Aorta (tissue), 5 donors: ENCODE results near the gene MIR17HG. TPM values are rescaled to one million over a fixed set of nuclear protein-coding genes. Genes with fewer than 3 reads are reported as not detected.
A peak's percentile ranks its signal among the peaks of the same experiment; 100 is the strongest.
"Not testable (repeated sequence)": the region's sequence is repeated elsewhere in the genome, so short reads cannot be mapped to it uniquely, and the experiment has no call there.

Experiments used
- ATAC-seq: fragments of 200-7000 bp; cut with Tn5 transposase; one replicate; pipeline ENCODE4 v1.9.1; 2022; ENCODE audit warnings: moderate library complexity; ENCODE audit not compliant: low FRiP score
- DNase-seq, 2 donors: peaks; one replicate each; pipeline ENCODE4 v3.0.0-alpha.2; 2020
- H3K27ac ChIP-seq, 2 donors: one replicate each; pipeline ENCODE4 v1.5.1; 2013; ENCODE audit warnings: low read length in 2 of 2, mild to moderate bottlenecking in 2 of 2, moderate library complexity in 2 of 2, control low read depth in 1 of 2, inconsistent platforms in 1 of 2, low read depth in 1 of 2
- H3K27me3 ChIP-seq, 2 donors: one replicate each; pipeline ENCODE4 v1.6.1; 2013; ENCODE audit warnings: control low read depth in 1 of 2, low read length in 1 of 2, mild to moderate bottlenecking in 1 of 2, moderate library complexity in 1 of 2; ENCODE audit not compliant: insufficient read depth in 2 of 2, control insufficient read depth in 1 of 2
- H3K36me3 ChIP-seq, 2 donors: one replicate each; pipeline ENCODE4 v1.6.1; 2013; ENCODE audit warnings: control low read depth in 1 of 2, low read length in 1 of 2, mild to moderate bottlenecking in 1 of 2; ENCODE audit not compliant: insufficient read depth in 2 of 2, control insufficient read depth in 1 of 2
- H3K4me1 ChIP-seq, 2 donors: one replicate each; pipeline ENCODE4 v1.6.1; 2013; ENCODE audit warnings: low read length in 2 of 2, control low read depth in 1 of 2, mild to moderate bottlenecking in 1 of 2, moderate library complexity in 1 of 2; ENCODE audit not compliant: insufficient read depth in 2 of 2, control insufficient read depth in 1 of 2
- H3K4me3 ChIP-seq, 2 donors: one replicate each; pipeline ENCODE4 v1.5.1; 2013; ENCODE audit warnings: low read length in 2 of 2, control low read depth in 1 of 2, mild to moderate bottlenecking in 1 of 2
- H3K9me3 ChIP-seq: one replicate; pipeline ENCODE4 v1.6.1; 2013; ENCODE audit warnings: mild to moderate bottlenecking, low read length; ENCODE audit not compliant: control insufficient read depth
- WGBS, 2 donors: extraction: QIAGEN DNeasy Blood & Tissue Kit; methylation state at CpG; one replicate each; pipeline ENCODE4 v1.1.7; 2013; 5-methylcytosine and 5-hydroxymethylcytosine counted together
- intact Hi-C, 2 donors: fragments of 100-400 bp; cut with DNase I; formaldehyde crosslinking; loops; one replicate each; pipeline versions ENCODE4 v1.14.2 to v1.15.0; 2022
- polyA plus RNA-seq, 2 donors: library from polyadenylated mRNA; stranded (reverse); fragments of 200-250 nt; gene quantifications; one replicate each; pipeline ENCODE4 v1.2.3, GENCODE V29; 2013
- total RNA-seq, 2 donors: library from RNA; stranded (reverse); fragmentation: NEBNext Ultra II Directional; extraction: Animal tissue kit (Norgen Biotek cat#: 25700); gene quantifications; one replicate each; pipeline ENCODE4 v1.2.1, GENCODE V29; 2021
- donor health status: healthy with polysubstance abuse.
- donor health status: Bipolar disorder and iron deficiency.
- donor health status: DM: no; HTN: no; CAD: no.
- donor health status: DM: no; HTN: no; CAD: no.
- donor health status: DM: yes; HTN: yes; CAD: no.

The MIR17HG gene
- total and polyA plus RNA-seq, 4 donors = 1.0 to 7.7 (median 3.8) TPM

DNA sequence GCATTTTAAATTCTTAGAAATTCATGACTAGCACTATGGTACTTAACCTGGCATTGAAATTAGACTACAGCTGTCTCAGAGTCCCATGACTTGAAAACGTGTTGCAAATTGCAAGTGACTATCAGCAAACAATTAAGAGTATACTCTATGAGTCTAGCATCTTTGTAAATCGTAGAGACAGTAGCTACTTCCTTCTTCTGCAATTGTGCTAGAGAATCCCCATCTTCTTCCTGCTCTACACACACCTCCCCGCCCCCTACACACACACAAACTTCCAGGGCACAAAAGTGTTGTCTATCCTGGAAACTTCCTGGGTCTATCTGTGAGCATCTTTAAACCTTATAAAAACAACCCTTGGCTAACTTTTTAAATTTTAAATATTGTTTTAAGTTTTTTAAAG is 35.2 kb upstream of the MIR17HG start:
- WGBS, 2 donors = 57 to 64% methylated on average over 3 of the region's 3 CpGs
- H3K27me3 ChIP-seq = peaks cover 0 to under 1% of the 10 kb centered on the region in 2 donors
- intact Hi-C loops = no loop called here
- H3K4me3 ChIP-seq = no peak overlapping the region
- no peaks in the 10 kb centered on the region for H3K9me3 ChIP-seq
- no peak for ATAC-seq
- no peaks in the 10 kb centered on the region for H3K36me3 ChIP-seq
- DNase-seq = no peak
- no peak overlapping the region for H3K27ac ChIP-seq
- no peaks in the 10 kb centered on the region for H3K4me1 ChIP-seq

DNA sequence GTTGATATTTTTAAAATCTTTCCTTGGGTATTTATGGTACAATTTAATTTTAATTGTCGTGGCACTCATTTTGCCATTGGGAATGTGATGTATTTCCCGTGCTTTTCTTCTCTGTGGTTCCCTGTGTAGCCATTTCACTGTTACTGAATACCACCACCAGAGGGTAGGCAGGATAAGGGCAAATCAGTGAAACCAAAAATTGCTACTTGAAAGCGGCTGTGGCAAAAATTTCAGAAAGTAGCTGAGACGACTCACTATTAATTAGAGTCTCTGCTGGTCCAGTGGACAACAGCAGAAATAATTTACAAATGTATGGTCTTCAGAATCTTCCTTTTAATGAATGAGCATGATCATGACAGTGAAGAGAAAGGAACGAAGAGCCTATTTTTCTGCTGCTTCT is 34.4 kb upstream of the MIR17HG start:
- no peaks in the 10 kb centered on the region for H3K9me3 ChIP-seq
- intact Hi-C loops = no loop called here

DNA sequence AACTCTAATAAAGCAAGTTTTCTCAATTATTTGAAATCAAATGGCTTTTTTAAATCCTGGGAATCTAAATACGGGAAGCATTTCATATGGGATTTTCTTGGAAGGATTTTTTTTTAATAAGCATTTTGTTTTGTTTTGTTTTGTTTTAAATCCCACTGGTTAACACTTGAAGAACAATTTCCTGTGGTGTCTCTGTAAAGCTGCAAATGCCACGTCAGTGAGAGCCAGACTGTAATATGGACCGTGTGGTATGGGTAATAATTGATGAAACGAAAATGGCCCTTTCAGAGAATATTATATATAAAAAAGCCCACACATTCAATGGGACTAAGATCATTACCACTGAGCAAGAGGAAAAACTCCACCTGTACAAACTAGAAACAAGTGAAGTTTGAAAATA is 33.9 kb upstream of the MIR17HG start:
- no peaks in the 10 kb centered on the region for H3K9me3 ChIP-seq
- peaks cover 0 to 1% of the 10 kb centered on the region in 2 donors for H3K27me3 ChIP-seq
- H3K27ac ChIP-seq = no peak overlapping the region
- ATAC-seq = no peak
- H3K4me3 ChIP-seq = no peak overlapping the region
- intact Hi-C loops = no loop called here
- H3K36me3 ChIP-seq = no peaks in the 10 kb centered on the region
- DNase-seq = no peak
- H3K4me1 ChIP-seq = no peaks in the 10 kb centered on the region
- 59% methylated on average over 4 of the region's 4 CpGs for WGBS, 2 donors

More for the DNA sequence above, 34.4 kb upstream of the MIR17HG start:
- H3K27ac ChIP-seq = no peak overlapping the region
- DNase-seq (no peak), ATAC-seq (peak; percentile 76)
- H3K4me3 ChIP-seq = no peak overlapping the region
- no peaks in the 10 kb centered on the region for H3K4me1 ChIP-seq
- no peaks in the 10 kb centered on the region for H3K36me3 ChIP-seq
- 20 to 24% methylated on average over 5 of the region's 5 CpGs for WGBS, 2 donors
- peaks cover 0 to 1% of the 10 kb centered on the region in 2 donors for H3K27me3 ChIP-seq

DNA sequence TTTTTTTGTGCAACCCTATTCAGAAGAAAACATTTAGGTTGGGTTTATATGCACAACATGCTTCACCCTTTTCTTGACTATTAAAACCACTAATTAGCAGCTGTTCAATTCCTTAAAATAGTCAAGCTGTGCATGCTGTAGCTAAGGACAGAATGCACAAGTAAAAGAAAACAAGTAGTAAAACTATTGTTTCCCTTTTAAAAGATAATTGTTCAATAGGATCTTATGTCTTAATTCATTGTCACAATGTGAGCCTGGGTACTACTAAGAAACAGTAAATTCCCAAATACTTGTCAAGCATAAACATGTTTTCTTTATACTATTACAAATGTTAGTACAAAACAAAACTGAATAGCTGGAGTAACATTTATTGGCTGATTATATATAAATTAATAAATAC is 32.6 kb upstream of the MIR17HG start:
- Histone ChIP-seq H3K4me3 (no peak overlapping the region), H3K36me3 (no peaks in the 10 kb centered on the region), H3K27ac (no peak overlapping the region), H3K4me1 (no peaks in the 10 kb centered on the region), H3K27me3 (peaks cover 0 to 1% of the 10 kb centered on the region in 2 donors), H3K9me3 (no peaks in the 10 kb centered on the region)
- no peak for DNase-seq
- no peak for ATAC-seq
- intact Hi-C loops = no loop called here

DNA sequence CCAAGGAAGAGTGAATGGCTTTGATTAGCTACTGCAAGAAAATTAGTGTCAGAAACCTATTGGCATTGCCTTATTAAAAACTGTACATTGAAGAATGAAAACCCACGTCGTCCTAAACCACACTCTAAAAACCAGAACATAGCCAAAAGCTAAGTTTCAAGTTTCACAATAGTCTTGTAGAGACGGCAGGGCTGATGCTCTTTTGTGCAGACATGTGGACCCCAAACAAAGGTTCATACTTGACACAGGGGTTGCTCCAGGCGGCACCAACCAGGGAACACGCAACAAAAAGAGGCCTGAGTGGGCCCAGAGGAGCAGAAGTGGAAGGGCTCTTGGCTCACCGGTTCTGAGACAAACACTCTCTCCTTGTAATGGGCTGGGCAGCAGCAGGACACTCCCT is 28.6 kb upstream of the MIR17HG start:
- WGBS, 2 donors = 60 to 69% methylated on average over 6 of the region's 6 CpGs
- intact Hi-C loops = no loop called here
- no peak for ATAC-seq

DNA sequence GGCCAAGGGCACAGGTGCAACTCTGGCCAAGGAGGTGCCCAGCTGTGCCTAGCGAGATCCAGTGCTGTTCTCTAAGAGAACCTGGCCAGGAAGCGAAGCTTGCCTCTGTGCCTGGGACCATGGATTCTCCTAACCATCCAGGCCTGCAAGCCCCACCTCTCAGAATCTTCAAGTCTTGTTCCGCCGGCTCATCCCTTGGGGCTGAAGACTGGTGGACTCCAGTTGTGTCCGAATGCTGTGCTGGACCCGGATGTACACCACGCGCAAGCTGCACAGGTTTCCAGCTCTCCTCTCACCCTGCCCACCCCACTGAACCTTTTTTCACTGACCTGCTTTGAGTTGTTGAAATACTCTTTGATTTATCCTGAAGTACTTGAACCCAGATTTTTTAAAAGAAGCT is 27.5 kb upstream of the MIR17HG start:
- intact Hi-C loops = no loop called here
- ATAC-seq (no peak), DNase-seq (no peak)
- H3K9me3 ChIP-seq = no peaks in the 10 kb centered on the region
- peaks cover 0 to 1% of the 10 kb centered on the region in 2 donors for H3K27me3 ChIP-seq
- no peaks in the 10 kb centered on the region for H3K36me3 ChIP-seq
- no peak overlapping the region for H3K27ac ChIP-seq
- no peaks in the 10 kb centered on the region for H3K4me1 ChIP-seq
- H3K4me3 ChIP-seq = no peak overlapping the region
- WGBS, 2 donors = 94% methylated on average over 8 of the region's 8 CpGs

More for the DNA sequence above, 28.6 kb upstream of the MIR17HG start:
- H3K4me3 ChIP-seq = no peak overlapping the region
- H3K4me1 ChIP-seq = no peaks in the 10 kb centered on the region
- no peak overlapping the region for H3K27ac ChIP-seq
- no peak for DNase-seq
- peaks cover 0 to 1% of the 10 kb centered on the region in 2 donors for H3K27me3 ChIP-seq
- H3K36me3 ChIP-seq = no peaks in the 10 kb centered on the region
- H3K9me3 ChIP-seq = no peaks in the 10 kb centered on the region

DNA sequence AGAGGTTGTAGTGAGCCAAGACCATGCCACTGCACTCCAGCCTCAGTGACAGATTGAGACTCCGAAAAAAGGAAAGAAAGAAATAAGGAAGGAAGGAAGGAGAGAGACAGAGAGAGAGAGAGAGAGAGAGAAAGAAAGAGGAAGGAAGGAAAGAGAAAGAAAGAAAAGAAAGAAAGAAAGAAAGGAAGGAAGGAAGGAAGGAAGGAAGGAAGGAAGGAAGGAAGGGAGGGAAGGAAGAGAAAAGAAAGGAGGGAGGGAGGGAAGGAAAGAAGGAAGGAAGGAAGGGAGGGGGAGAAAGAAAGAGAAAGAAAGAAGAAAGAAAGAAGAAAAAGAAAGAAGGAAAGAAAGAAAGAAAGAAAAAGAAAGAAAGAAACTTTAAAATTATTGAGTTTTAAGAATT is 26.5 kb upstream of the MIR17HG start:
- H3K9me3 ChIP-seq, H3K4me3 ChIP-seq, H3K27me3 ChIP-seq, H3K4me1 ChIP-seq, H3K27ac ChIP-seq, H3K36me3 ChIP-seq, DNase-seq, ATAC-seq, intact Hi-C loops: not testable (repeated sequence)
- WGBS, 2 donors = 94 to 100% methylated on average over 1 of the region's 1 CpG

DNA sequence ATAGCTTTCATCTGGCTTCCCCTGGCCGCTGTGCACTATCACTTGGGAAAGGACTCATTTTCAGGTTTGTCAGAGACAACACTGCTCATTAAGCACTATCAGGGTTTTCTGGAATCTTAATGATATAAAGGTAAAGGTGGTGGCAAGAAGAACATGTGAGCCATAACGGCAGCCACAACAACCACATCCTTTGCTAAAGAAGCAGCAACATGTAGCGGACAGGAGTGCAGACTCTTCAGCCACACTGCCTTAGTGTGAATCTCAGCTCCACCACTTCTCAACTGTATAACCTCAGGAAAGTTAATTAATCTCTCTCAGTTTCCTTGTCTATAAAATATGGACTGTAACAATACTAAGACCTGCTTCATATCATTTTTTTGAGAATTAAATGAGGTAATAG is 24.1 kb upstream of the MIR17HG start:
- ATAC-seq = no peak
- 89 to 90% methylated on average over 3 of the region's 3 CpGs for WGBS, 2 donors
- Histone ChIP-seq H3K27ac (no peak overlapping the region), H3K4me3 (no peak overlapping the region), H3K36me3 (no peaks in the 10 kb centered on the region), H3K9me3 (no peaks in the 10 kb centered on the region), H3K4me1 (no peaks in the 10 kb centered on the region), H3K27me3 (no peaks in the 10 kb centered on the region)
- intact Hi-C loops = no loop called here
- no peak for DNase-seq

DNA sequence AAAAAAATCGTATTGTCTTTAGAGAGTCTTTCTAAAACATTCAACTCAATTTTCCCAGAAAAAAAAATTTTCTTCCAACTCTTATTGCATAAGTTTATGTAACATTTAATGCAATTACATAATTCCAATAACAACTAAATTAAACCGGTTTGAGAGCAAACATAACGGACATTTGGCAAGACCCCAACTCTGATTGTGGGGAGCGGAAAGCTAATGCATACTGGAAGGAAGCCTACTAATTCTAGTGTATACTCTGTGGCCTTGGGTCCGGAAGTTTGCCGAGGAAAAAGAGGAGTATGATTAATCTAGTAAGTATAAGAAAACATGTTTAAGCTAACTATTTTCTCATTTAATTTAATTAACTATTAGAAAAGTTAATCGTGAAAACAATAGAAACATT is 21.3 kb upstream of the MIR17HG start:
- Histone ChIP-seq H3K4me3 (no peak overlapping the region), H3K4me1 (no peaks in the 10 kb centered on the region), H3K9me3 (no peaks in the 10 kb centered on the region), H3K36me3 (no peaks in the 10 kb centered on the region), H3K27ac (no peak overlapping the region), H3K27me3 (no peaks in the 10 kb centered on the region)
- DNase-seq = no peak
- WGBS, 2 donors = 62 to 67% methylated on average over 7 of the region's 7 CpGs
- intact Hi-C loops = no loop called here
- no peak for ATAC-seq
